NCI-H748 treated with DMSO at 0.1 percent for 48 hours (cell line): ENCODE results near the gene SPANXN1.
"Not testable (repeated sequence)": the region's sequence is repeated elsewhere in the genome, so short reads cannot be mapped to it uniquely, and the experiment has no call there.

Experiments used
- DNase-seq: peaks from one replicate; lab custom pipeline; 2025; lab: John Stamatoyannopoulos, UW

Gene SPANXN1, protein sequence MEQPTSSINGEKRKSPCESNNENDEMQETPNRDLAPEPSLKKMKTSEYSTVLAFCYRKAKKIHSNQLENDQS

DNA sequence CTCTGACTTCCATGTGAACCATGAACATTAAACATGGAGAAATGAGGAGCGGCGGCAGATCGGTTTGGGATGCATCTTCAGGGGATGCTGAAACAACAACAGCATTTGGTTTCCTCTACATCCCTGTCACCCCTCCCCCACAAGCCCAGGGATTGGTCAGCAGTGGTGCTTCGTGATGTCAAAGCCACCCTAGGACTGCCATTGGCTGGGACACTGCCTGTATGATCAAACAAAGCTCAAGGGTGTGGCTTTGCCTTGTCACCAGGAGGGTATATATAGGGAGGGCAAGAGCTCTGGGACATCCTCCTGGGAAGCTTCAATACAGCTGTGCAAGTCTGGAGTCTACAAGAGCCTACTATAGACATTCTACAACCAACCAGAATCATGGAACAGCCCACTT lies at the start of gene SPANXN1:
SPANXN1 (plus strand) TSS at position 301 of the 400 bp plus-strand sequence; CDS start at position 385, 84 bp downstream.
- DNase-seq = not testable (repeated sequence)

DNA sequence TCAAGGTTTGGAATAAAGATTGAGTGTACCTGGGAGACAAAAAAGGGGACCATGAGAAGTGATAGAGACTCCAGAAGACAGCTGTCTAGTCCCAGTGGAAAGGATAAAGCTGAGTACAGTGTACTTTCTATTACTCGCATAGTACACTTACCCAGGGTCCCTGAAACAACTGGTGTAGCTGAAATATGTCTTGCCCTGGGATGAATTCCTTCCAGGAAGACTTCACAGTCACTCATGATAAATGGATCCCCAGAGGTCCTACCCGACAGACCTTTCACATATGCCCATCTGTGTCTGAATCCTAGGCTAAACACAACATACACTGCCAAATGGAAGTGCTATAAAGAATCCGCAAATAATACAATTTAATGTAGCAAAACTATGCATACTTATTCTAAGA lies 48.2 kb upstream of the SPANXN1 start:
- no peak for DNase-seq

DNA sequence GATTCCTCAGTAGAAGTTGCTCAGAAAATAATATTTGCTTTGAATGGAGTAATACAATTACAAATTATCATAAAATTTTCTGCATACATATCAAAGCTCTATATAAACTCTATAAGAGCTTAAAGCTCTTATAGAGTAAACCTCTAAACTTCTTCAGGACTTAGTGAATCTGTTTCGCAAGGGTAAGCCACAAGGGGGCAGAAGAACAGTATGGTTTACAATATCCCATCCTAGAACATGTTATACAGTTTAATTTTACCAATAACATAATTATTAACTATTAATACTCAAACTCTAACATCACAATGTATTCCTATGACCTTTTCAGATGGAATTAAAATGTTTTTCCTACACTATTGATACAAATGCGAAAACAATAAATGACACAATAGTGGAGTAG lies 33.8 kb upstream of the SPANXN1 start:
- no peak for DNase-seq

DNA sequence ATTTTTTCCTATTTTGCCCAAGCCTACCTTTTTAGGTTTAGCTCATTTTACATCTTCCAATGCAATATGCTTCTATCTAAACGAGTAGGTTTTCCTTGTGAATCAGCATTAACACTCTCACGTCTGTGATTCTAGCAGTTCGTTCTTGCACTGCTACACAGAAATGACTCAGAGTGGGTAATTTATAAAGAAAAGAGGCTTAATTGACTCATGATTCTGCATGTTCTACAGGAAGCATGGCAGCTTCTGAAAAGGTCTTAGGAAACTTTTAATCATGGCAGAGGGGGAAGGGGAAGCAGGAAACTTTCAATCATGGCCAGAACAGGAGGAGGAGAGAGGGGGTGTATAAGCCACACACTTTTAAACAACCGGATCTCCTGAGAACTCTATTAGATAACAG lies 44.9 kb downstream of the SPANXN1 start:
- no peak for DNase-seq
